ENCODE measurements around the gene ANKS1B.

The ANKS1B gene

GRCh38 chr12:99680276-99680675 lies 304.5 kb downstream of the ANKS1B start:
- Histone ChIP-seq H3K9me3 (ENCODE audit: severe bottlenecking) (no peaks in the 10 kb centered on the region), H3K36me3 (no peaks in the 10 kb centered on the region), H3K27ac (no peak overlapping the region), H3K27me3 (ENCODE audit: insufficient read depth, low read depth, severe bottlenecking) (no peaks in the 10 kb centered on the region), H3K4me3 (ENCODE audit: low read depth, low read length) (no peak overlapping the region)
- no peak for TF ChIP-seq CTCF (IDR thresholded peaks at IDR 0.05; ENCODE audit: low read depth, low read length)
- no peak for DNase-seq

GRCh38 chr12:99670635-99671034 lies 314.1 kb downstream of the ANKS1B start:
- H3K36me3 ChIP-seq = no peaks in the 10 kb centered on the region
- H3K27ac ChIP-seq = no peak overlapping the region
- no peaks in the 10 kb centered on the region for H3K27me3 ChIP-seq (ENCODE audit: insufficient read depth, low read depth, severe bottlenecking)
- TF ChIP-seq CTCF (IDR thresholded peaks at IDR 0.05; ENCODE audit: low read depth, low read length) = no peak
- DNase-seq = no peak
- no peak overlapping the region for H3K4me3 ChIP-seq (ENCODE audit: low read depth, low read length)
- no peaks in the 10 kb centered on the region for H3K9me3 ChIP-seq (ENCODE audit: severe bottlenecking)

- Histone ChIP-seq H3K9me3 (ENCODE audit: severe bottlenecking) (no peaks in the 10 kb centered on the region), H3K27me3 (ENCODE audit: insufficient read depth, low read depth, severe bottlenecking) (no peaks in the 10 kb centered on the region), H3K4me3 (ENCODE audit: low read depth, low read length) (no peak overlapping the region), H3K27ac (no peak overlapping the region), H3K36me3 (no peaks in the 10 kb centered on the region)
- DNase-seq = no peak
- no peak for TF ChIP-seq CTCF (IDR thresholded peaks at IDR 0.05; ENCODE audit: low read depth, low read length)
Measured at GRCh38 chr12:99658671-99659349, 325.9 kb downstream of the ANKS1B start.

- no peak for DNase-seq
- TF ChIP-seq CTCF (IDR thresholded peaks at IDR 0.05; ENCODE audit: low read depth, low read length) = no peak
- no peaks in the 10 kb centered on the region for H3K27me3 ChIP-seq (ENCODE audit: insufficient read depth, low read depth, severe bottlenecking)
- no peaks in the 10 kb centered on the region for H3K36me3 ChIP-seq
- no peak overlapping the region for H3K27ac ChIP-seq
- H3K4me3 ChIP-seq (ENCODE audit: low read depth, low read length) = no peak overlapping the region
- no peaks in the 10 kb centered on the region for H3K9me3 ChIP-seq (ENCODE audit: severe bottlenecking)
Measured at GRCh38 chr12:99649551-99649950, 335.2 kb downstream of the ANKS1B start.

- Histone ChIP-seq H3K27ac (no peak overlapping the region), H3K36me3 (no peaks in the 10 kb centered on the region), H3K4me3 (ENCODE audit: low read depth, low read length) (no peak overlapping the region), H3K27me3 (ENCODE audit: insufficient read depth, low read depth, severe bottlenecking) (no peaks in the 10 kb centered on the region), H3K9me3 (ENCODE audit: severe bottlenecking) (no peaks in the 10 kb centered on the region)
- no peak for DNase-seq
- no peak for TF ChIP-seq CTCF (IDR thresholded peaks at IDR 0.05; ENCODE audit: low read depth, low read length)
Measured at GRCh38 chr12:99648183-99648582, 336.6 kb downstream of the ANKS1B start.

- Histone ChIP-seq H3K27me3 (ENCODE audit: insufficient read depth, low read depth, severe bottlenecking) (no peaks in the 10 kb centered on the region), H3K36me3 (no peaks in the 10 kb centered on the region)
Measured at GRCh38 chr12:99647453-99647852, 337.3 kb downstream of the ANKS1B start, which contains the start of gene GARIN6. Gene GARIN6 (plus strand): TSS chr12:99647753. CDS start chr12:99648175, 422 bp downstream.

More at GRCh38 chr12:99647453-99647852, 337.3 kb downstream of the ANKS1B start, which contains the start of gene GARIN6:
- Histone ChIP-seq H3K27ac (no peak within 1 kb of the TSS), H3K9me3 (ENCODE audit: severe bottlenecking) (no peaks in the 10 kb centered on the region), H3K4me3 (ENCODE audit: low read depth, low read length) (no peak within 1 kb of the TSS)
- no peak for TF ChIP-seq CTCF (IDR thresholded peaks at IDR 0.05; ENCODE audit: low read depth, low read length)
- no peak for DNase-seq
